ENCODE data around the gene ADD3. TPM values are rescaled to one million over a fixed set of nuclear protein-coding genes. Genes with fewer than 3 reads are reported as not detected.
A peak's percentile ranks its signal among the peaks of the same experiment; 100 is the strongest.

Gene ADD3, protein sequence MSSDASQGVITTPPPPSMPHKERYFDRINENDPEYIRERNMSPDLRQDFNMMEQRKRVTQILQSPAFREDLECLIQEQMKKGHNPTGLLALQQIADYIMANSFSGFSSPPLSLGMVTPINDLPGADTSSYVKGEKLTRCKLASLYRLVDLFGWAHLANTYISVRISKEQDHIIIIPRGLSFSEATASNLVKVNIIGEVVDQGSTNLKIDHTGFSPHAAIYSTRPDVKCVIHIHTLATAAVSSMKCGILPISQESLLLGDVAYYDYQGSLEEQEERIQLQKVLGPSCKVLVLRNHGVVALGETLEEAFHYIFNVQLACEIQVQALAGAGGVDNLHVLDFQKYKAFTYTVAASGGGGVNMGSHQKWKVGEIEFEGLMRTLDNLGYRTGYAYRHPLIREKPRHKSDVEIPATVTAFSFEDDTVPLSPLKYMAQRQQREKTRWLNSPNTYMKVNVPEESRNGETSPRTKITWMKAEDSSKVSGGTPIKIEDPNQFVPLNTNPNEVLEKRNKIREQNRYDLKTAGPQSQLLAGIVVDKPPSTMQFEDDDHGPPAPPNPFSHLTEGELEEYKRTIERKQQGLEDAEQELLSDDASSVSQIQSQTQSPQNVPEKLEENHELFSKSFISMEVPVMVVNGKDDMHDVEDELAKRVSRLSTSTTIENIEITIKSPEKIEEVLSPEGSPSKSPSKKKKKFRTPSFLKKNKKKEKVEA
- 86.7 to 95.7 TPM (median 88.3 TPM) in 3 replicates for total RNA-seq (2021)
- percentile 88 among the genes with signal in this experiment for Bru-seq, nascent RNA
- long read RNA-seq, experiment 1, full-length matches to known transcripts, result 281 of 392 reads
- long read RNA-seq, experiment 1, partial matches to known transcripts, result 46 of 392 reads
- long read RNA-seq, experiment 1, other reads (novel, unspliced or antisense), result 65 of 392 reads
- long read RNA-seq, experiment 2, transcript ADD3-202 (15 exons, 3,081 nt), result major isoform, 30 of 83 reads
- long read RNA-seq, experiment 2, partial matches to known transcripts, result 45 of 83 reads
- long read RNA-seq, experiment 2, other reads (novel, unspliced or antisense), result 7 of 83 reads
- long read RNA-seq, experiment 3, transcript ADD3-202 (15 exons, 3,081 nt), result major isoform, 27 of 50 reads
- long read RNA-seq, experiment 3, partial matches to known transcripts, result 19 of 50 reads
- long read RNA-seq, experiment 3, other reads (novel, unspliced or antisense), result 4 of 50 reads

- Mint-ChIP-seq H3K9me3 (no peaks in the 10 kb centered on the region), H3K4me1 (peaks cover 58% of the 10 kb centered on the region), H3K36me3 (no peaks in the 10 kb centered on the region), H3K4me3 (peak within 1 kb of the TSS; percentile 95), H3K27me3 (ENCODE audit: low read depth) (no peaks in the 10 kb centered on the region), H3K27ac (peak within 1 kb of the TSS; percentile 90)
- DNase-seq (ENCODE audit: low spot score) (peak; percentile 99), ATAC-seq (peak; percentile 85)
- POLR2A ChIA-PET, result interaction anchor here (0.5 to 1.5 kb wide), 9 partner anchors 26 to 299 kb away, joined by 3 to 9 read pairs (median 6); partner anchors contain the start of gene XPNPEP1
- CTCF ChIA-PET, result interaction anchor here (0.6 to 2.1 kb wide), 15 partner anchors 8 to 235 kb away, joined by 3 to 15 read pairs (median 6); no protein-coding TSS in a partner anchor
- TF ChIP-seq KAT7 (CRISPR knock-in tag; IDR thresholded peaks at IDR 0.05; ENCODE audit: borderline replicate concordance), result 0 out of 2 replicates have a peak, but pooled peaks have one; percentile 67
- no peak for TF ChIP-seq ZBTB21 (CRISPR knock-in tag; IDR thresholded peaks at IDR 0.05; ENCODE audit: borderline replicate concordance)
- peak; percentile 19; the same call in 1 of the 2 replicates for TF ChIP-seq NFYB (CRISPR knock-in tag; conservative IDR thresholded peaks at IDR 0.05; ENCODE audit: low read depth)
- TF ChIP-seq TEAD1 (CRISPR knock-in tag; IDR thresholded peaks at IDR 0.05), result no peak
- TF ChIP-seq, protein P1, sequence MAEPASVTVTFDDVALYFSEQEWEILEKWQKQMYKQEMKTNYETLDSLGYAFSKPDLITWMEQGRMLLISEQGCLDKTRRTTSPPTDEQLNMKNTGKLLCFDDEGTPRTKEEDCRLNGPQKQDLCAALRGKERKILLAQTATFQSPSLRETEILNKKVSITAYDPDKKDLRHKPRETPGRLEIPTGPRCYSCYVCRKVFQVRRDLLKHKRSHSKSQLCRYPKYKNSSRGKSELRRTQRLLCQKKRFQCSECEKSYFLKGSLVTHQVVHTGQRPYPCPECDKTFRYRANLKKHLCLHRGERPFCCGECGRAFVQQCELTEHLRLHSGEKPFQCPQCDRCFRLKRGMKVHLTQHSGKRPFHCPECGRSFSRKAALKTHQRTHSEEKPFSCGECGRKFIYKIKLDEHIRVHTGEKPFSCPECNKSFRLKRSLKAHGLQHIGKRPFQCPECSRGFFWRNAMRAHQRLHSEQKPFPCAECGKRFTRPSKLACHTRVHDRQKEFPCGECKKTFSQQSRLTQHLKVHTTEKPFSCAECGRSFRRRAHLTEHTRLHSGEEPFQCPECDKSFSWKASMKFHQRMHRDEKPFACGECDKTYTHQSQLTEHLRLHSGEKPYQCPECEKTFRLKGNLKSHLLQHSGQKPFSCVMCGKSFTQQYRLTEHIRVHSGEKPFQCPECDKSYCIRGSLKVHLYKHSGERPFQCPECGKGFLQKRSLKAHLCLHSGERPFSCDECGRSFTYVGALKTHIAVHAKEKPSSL (CRISPR knock-in tag; conservative IDR thresholded peaks at IDR 0.05), result no peak
- 0 out of 2 replicates have a peak, but pooled peaks have one; percentile 24 for TF ChIP-seq TP53 (CRISPR knock-in tag; IDR thresholded peaks at IDR 0.05)
- TF ChIP-seq FOXP1 (CRISPR knock-in tag; IDR thresholded peaks at IDR 0.05; ENCODE audit: borderline replicate concordance), result peak; percentile 77; the same call in 1 of the 2 replicates
- no peak for TF ChIP-seq ZNF263 (CRISPR knock-in tag; IDR thresholded peaks at IDR 0.05; ENCODE audit: low read depth)
- TF ChIP-seq MLX (CRISPR knock-in tag; IDR thresholded peaks at IDR 0.05), result no peak
- 0 out of 2 replicates have a peak, but pooled peaks have one; percentile 27 for TF ChIP-seq FOXK1 (CRISPR knock-in tag; IDR thresholded peaks at IDR 0.05)
- TF ChIP-seq, protein P2, sequence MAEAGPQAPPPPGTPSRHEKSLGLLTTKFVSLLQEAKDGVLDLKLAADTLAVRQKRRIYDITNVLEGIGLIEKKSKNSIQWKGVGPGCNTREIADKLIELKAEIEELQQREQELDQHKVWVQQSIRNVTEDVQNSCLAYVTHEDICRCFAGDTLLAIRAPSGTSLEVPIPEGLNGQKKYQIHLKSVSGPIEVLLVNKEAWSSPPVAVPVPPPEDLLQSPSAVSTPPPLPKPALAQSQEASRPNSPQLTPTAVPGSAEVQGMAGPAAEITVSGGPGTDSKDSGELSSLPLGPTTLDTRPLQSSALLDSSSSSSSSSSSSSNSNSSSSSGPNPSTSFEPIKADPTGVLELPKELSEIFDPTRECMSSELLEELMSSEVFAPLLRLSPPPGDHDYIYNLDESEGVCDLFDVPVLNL (CRISPR knock-in tag; IDR thresholded peaks at IDR 0.05; ENCODE audit: borderline replicate concordance, low read depth), result no peak
- peak; percentile 75 for TF ChIP-seq SP1 (CRISPR knock-in tag; conservative IDR thresholded peaks at IDR 0.05)
- TF ChIP-seq CTCF (IDR thresholded peaks at IDR 0.05), result no peak
- TF ChIP-seq, protein P3, sequence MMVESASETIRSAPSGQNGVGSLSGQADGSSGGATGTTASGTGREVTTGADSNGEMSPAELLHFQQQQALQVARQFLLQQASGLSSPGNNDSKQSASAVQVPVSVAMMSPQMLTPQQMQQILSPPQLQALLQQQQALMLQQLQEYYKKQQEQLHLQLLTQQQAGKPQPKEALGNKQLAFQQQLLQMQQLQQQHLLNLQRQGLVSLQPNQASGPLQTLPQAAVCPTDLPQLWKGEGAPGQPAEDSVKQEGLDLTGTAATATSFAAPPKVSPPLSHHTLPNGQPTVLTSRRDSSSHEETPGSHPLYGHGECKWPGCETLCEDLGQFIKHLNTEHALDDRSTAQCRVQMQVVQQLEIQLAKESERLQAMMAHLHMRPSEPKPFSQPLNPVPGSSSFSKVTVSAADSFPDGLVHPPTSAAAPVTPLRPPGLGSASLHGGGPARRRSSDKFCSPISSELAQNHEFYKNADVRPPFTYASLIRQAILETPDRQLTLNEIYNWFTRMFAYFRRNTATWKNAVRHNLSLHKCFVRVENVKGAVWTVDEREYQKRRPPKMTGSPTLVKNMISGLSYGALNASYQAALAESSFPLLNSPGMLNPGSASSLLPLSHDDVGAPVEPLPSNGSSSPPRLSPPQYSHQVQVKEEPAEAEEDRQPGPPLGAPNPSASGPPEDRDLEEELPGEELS (CRISPR knock-in tag; IDR thresholded peaks at IDR 0.05), result peak; percentile 32; the same call in 1 of the 2 replicates
- TF ChIP-seq, protein P4, sequence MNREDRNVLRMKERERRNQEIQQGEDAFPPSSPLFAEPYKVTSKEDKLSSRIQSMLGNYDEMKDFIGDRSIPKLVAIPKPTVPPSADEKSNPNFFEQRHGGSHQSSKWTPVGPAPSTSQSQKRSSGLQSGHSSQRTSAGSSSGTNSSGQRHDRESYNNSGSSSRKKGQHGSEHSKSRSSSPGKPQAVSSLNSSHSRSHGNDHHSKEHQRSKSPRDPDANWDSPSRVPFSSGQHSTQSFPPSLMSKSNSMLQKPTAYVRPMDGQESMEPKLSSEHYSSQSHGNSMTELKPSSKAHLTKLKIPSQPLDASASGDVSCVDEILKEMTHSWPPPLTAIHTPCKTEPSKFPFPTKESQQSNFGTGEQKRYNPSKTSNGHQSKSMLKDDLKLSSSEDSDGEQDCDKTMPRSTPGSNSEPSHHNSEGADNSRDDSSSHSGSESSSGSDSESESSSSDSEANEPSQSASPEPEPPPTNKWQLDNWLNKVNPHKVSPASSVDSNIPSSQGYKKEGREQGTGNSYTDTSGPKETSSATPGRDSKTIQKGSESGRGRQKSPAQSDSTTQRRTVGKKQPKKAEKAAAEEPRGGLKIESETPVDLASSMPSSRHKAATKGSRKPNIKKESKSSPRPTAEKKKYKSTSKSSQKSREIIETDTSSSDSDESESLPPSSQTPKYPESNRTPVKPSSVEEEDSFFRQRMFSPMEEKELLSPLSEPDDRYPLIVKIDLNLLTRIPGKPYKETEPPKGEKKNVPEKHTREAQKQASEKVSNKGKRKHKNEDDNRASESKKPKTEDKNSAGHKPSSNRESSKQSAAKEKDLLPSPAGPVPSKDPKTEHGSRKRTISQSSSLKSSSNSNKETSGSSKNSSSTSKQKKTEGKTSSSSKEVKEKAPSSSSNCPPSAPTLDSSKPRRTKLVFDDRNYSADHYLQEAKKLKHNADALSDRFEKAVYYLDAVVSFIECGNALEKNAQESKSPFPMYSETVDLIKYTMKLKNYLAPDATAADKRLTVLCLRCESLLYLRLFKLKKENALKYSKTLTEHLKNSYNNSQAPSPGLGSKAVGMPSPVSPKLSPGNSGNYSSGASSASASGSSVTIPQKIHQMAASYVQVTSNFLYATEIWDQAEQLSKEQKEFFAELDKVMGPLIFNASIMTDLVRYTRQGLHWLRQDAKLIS (CRISPR knock-in tag; IDR thresholded peaks at IDR 0.05; ENCODE audit: borderline replicate concordance), result no peak
Observed at GRCh38 chr10:110007701-110008517, at the start of gene ADD3. ADD3 (plus strand) TSS chr10:110007984; CDS start chr10:110100654, 92,670 bp downstream.

Data from WTC11 (cell line).